Brain pericyte (primary cell): ENCODE data around the gene AHSG.
"Not testable (repeated sequence)": the region's sequence is repeated elsewhere in the genome, so short reads cannot be mapped to it uniquely, and the experiment has no call there.

Experiments
- DNase-seq: peaks from one replicate; pipeline ENCODE4 v3.0.0-alpha.2; 2012; ENCODE audit warnings: low read depth, low spot score

The AHSG gene

GRCh38 chr3:186618318-186618938 is 5.6 kb downstream of the AHSG start:
- no peak for DNase-seq

GRCh38 chr3:186619787-186620212 is 6.9 kb downstream of the AHSG start:
- DNase-seq, result no peak

GRCh38 chr3:186620213-186621092 is 7.6 kb downstream of the AHSG start:
- DNase-seq, result no peak

- no peak for DNase-seq
These were observed 9.2 kb downstream of the AHSG start for GRCh38 chr3:186621894-186622650.

GRCh38 chr3:186622651-186623310 is 9.9 kb downstream of the AHSG start:
- no peak for DNase-seq

- no peak for DNase-seq
These were observed 11.7 kb downstream of the AHSG start for GRCh38 chr3:186624598-186624997.

- DNase-seq, result no peak
These were observed 12.8 kb downstream of the AHSG start for GRCh38 chr3:186625600-186626042.

- no peak for DNase-seq
These were observed 13.5 kb downstream of the AHSG start for GRCh38 chr3:186626254-186626847.

- no peak for DNase-seq
These were observed 15.1 kb downstream of the AHSG start for GRCh38 chr3:186627852-186628414.

GRCh38 chr3:186628756-186629155 is 15.9 kb downstream of the AHSG start:
- DNase-seq, result no peak

GRCh38 chr3:186630950-186631641 is 18.2 kb downstream of the AHSG start:
- no peak for DNase-seq

GRCh38 chr3:186633481-186633880 is 20.6 kb downstream of the AHSG start:
- no peak for DNase-seq

- DNase-seq, result not testable (repeated sequence)
These were observed 21.3 kb downstream of the AHSG start for GRCh38 chr3:186634207-186634606.

- no peak for DNase-seq
These were observed 22.7 kb downstream of the AHSG start for GRCh38 chr3:186635532-186635931.

- DNase-seq, result no peak
These were observed 23.7 kb downstream of the AHSG start for GRCh38 chr3:186636536-186636935.

- DNase-seq, result no peak
These were observed 24.8 kb downstream of the AHSG start for GRCh38 chr3:186637686-186638085.

GRCh38 chr3:186638259-186638658 is 25.4 kb downstream of the AHSG start:
- DNase-seq, result no peak

- no peak for DNase-seq
These were observed 27.1 kb downstream of the AHSG start, which contains the start of gene FETUB for GRCh38 chr3:186639778-186640472. TSS of gene FETUB (plus strand) at chr3:186640399. CDS start at chr3:186640461, 62 bp downstream.

GRCh38 chr3:186640473-186640818 is 27.6 kb downstream of the AHSG start:
- no peak for DNase-seq

GRCh38 chr3:186640929-186641328 is 28.1 kb downstream of the AHSG start:
- DNase-seq, result no peak
